ENCODE measurements around the gene SNRNP27.

GRCh38 chr2:69923116-69923515 is 29.4 kb downstream of the SNRNP27 start:
- TF ChIP-seq BCL3 (IDR thresholded peaks at IDR 0.05) (no peak), CTCF (IDR thresholded peaks at IDR 0.05) (no peak), ZFP36 (IDR thresholded peaks at IDR 0.05; ENCODE audit: borderline replicate concordance, partially characterized antibody) (no peak), RFX5 (IDR thresholded peaks at IDR 0.05) (no peak), MAFK (IDR thresholded peaks at IDR 0.05; ENCODE audit: partially characterized antibody) (no peak), RAD21 (conservative IDR thresholded peaks at IDR 0.05 in 1 of 2, IDR thresholded peaks at IDR 0.05 in 1 of 2) (no peak), HDAC2 (IDR thresholded peaks at IDR 0.05) (no peak), EP300 (IDR thresholded peaks at IDR 0.05) (no peak), CHD2 (IDR thresholded peaks at IDR 0.05; ENCODE audit: low read length, partially characterized antibody) (no peak), HOXA7 (CRISPR knock-in tag; IDR thresholded peaks at IDR 0.05) (no peak), NPAS2 (CRISPR knock-in tag; IDR thresholded peaks at IDR 0.05; ENCODE audit: borderline replicate concordance) (no peak), REST (IDR thresholded peaks at IDR 0.05) (no peak), MAX (IDR thresholded peaks at IDR 0.05) (no peak)
